ENCODE results near the gene TCF12.

TCF12 gene

DNA sequence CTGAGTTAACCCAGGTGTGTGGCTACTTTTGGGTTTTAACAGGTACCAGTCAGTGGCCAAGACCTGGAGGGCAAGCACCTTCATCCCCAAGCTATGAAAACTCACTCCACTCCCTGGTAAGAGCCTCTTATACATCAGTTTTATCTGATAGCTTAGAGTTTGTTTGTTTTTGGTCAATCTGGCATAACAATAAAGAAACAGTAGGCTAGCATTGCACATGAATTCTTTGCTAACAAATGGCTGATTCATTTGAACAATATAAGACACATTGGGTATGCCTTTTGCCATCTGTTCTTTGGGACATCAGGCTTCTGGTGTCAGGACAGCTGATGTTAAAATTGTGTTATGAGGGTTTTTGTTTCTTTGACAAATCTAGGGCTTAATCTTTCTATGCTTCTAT is 332.9 kb downstream of the TCF12 start:
- no peak for DNase-seq (ENCODE audit: low read depth, low spot score)

- no peak for DNase-seq (ENCODE audit: low read depth, low spot score)
These were observed 333.5 kb downstream of the TCF12 start for GRCh38 chr15:57251941-57252340.

GRCh38 chr15:57253082-57253481 is 334.6 kb downstream of the TCF12 start:
- DNase-seq (ENCODE audit: low read depth, low spot score), result no peak

- no peak for DNase-seq (ENCODE audit: low read depth, low spot score)
These were observed 335.1 kb downstream of the TCF12 start for GRCh38 chr15:57253500-57253899.

DNA sequence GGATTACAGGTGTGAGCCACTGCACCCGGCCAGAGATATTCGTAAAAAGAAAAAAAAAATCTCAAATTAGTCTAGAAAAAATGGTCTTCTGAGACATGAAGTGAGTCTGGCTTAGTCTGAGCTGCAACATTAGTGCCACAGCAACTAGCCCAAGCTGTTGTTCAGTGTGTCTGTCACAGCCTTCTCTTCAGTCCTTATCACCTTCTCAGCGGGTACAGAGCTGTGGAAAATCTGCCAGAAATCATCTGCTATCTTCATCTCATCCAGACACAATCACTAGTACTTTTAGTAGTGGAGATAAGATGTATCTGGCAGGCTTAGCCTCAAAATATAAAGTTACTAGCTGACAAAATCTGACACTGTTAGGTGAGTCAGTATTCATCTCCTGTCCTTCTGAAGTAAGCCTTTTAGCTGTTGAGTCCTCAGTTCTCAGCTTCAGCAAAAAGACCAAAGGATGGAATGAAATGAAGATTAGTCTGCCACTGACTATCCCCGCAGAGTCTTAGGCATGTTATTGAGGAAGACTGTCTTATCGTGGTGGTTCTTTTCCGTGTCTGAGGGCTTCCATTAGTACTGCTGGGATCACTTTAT is 337.4 kb downstream of the TCF12 start:
- DNase-seq (ENCODE audit: low read depth, low spot score), result no peak

GRCh38 chr15:57256939-57257338 is 338.5 kb downstream of the TCF12 start:
- DNase-seq (ENCODE audit: low read depth, low spot score), result no peak

DNA sequence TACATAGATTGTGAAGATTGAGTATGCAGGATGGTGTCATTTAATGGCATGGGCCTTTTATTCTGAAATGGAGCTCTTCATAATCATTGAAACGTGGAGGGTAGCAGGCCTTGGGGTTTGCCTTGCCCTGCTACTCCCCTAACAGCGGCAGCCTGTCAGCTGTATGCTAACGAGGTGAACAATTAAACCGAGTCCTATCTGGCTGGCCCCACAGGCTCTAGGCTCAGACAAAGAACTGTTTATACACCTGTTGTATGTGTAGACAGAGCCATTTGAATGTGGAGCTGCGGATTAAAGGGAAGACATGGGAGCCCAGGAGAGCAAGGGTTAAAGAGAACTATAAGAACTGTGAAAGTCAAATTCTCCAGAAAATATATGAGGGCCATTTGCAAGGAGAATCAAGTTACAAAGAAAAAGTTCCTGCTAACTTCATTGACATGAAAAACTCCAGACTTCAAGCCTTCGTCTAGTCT is 341.2 kb downstream of the TCF12 start:
- peak; percentile 50 for DNase-seq (ENCODE audit: low read depth, low spot score)

DNA sequence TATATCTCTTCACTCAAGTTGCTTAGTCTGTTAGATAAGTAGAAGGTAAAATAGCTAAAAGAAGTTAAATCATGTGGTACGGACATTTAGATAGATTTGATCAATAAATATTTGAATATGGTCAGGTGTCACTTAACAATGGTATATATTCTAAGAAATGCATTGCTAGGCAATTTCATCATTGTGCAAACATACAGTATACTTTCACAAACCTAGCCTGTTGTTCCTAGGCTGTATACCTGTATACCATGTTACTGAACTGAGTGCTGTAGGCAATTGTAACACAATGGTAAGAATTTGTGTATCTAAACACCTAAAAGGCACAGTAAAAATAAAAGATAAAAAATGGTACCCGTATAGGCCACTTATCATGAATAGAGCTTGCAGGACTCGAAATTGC is 345.1 kb downstream of the TCF12 start:
- DNase-seq (ENCODE audit: low read depth, low spot score), result no peak

DNA sequence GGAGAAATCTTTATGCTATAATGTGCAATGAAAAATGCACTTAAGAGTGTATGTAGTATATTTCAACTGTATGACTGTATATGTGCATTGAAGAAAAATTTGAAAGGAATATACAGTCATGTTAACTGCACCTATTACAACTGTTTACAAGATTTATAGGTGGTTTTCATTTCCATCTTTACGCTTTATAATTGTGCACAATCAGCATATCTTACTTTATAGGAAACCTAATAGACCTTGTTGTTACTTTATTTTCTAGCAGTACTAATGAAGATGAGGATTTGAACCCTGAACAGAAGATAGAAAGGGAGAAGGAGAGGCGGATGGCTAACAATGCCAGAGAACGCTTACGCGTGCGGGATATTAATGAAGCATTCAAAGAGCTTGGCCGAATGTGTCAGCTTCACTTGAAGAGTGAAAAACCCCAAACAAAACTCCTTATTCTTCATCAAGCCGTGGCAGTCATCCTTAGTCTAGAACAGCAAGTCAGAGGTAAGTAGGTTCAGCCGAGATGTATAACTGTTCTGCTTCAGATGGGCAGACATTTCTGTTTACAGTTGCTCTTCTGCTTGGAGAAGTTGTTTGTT is 354.4 kb downstream of the TCF12 start:
- DNase-seq (ENCODE audit: low read depth, low spot score), result no peak

- no peak for DNase-seq (ENCODE audit: low read depth, low spot score)
These were observed 355.0 kb downstream of the TCF12 start for GRCh38 chr15:57273402-57273801.

DNA sequence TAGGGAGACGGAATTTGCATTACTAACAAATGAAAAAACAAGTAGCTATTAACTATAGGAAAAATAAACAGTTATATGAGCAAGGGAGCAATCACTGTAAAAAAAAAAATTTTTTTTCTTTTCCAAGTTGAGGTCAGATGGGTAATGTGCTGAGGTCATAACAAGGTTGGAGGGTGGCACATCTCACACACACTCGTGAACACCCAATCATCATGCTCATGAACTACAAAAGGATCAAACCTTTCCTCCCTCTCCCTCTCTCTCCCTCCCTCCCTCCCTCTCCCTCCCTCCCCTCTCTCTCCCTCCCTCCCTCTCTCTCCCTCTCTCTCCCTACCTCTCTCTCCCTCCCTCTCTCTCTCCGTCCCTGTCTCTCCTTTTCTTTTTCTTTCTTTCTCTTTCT is 360.0 kb downstream of the TCF12 start:
- DNase-seq (ENCODE audit: low read depth, low spot score), result no peak

GRCh38 chr15:57280464-57280863 is 362.0 kb downstream of the TCF12 start:
- DNase-seq (ENCODE audit: low read depth, low spot score), result no peak

GRCh38 chr15:57281321-57281720 is 362.9 kb downstream of the TCF12 start:
- DNase-seq (ENCODE audit: low read depth, low spot score), result no peak

GRCh38 chr15:57282686-57283085 is 364.2 kb downstream of the TCF12 start:
- no peak for DNase-seq (ENCODE audit: low read depth, low spot score)

DNA sequence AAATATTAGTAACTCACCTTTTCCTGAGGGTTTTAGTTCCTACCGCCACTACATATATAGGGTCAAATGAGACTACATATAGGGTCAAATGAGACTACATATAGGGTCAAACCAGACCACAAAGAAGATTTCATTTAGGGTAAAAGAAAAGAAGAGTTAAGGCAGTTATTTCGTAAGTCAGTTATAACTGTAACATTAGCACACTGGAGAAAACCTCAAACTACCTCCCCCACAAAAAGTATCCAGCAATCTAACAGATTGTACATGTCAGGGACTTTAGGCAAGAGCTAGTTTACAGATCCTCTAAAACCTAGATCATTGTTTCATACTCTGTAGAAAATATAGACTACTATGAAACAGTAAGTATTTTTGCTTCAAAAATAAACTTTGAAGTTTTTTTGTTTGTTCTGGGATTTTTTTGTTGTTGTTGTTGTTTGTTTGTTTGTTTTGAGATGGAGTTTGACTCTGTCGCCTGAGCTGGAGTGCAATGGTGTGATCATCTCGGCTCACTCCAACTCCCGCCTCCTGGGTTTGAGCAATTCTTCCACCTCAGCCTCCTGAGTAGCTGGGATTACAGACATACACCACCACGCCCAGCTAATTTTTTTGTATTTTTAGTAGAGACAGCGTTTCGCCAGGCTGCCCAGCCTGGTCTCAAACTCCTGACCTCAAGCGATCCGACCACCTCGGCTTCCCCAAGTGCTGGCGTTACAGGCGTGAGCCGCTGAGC is 365.5 kb downstream of the TCF12 start:
- DNase-seq (ENCODE audit: low read depth, low spot score), result no peak

DNA sequence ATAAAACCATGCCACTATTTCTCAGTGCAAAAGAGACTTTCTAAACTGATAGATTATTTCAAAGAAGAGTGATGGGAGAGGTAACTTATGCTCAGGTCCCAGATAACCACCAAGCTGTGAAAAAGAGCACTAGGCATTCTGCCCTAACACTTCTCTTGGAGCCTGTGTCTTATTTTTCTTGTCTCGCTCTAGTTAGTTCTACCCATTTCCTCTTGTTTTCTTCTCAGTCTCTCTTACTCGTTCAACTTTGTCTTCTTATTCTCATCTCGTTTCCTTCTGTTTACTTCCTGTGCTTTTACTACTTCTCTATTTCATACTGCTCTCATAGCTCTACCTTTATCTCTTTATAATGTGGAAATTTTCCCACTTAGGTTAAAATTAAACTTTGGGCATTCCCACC is 366.1 kb downstream of the TCF12 start:
- no peak for DNase-seq (ENCODE audit: low read depth, low spot score)

GRCh38 chr15:57285386-57285785 is 366.9 kb downstream of the TCF12 start:
- DNase-seq (ENCODE audit: low read depth, low spot score), result no peak

- no peak for DNase-seq (ENCODE audit: low read depth, low spot score)
These were observed 368.1 kb downstream of the TCF12 start for GRCh38 chr15:57286446-57287122.

DNA sequence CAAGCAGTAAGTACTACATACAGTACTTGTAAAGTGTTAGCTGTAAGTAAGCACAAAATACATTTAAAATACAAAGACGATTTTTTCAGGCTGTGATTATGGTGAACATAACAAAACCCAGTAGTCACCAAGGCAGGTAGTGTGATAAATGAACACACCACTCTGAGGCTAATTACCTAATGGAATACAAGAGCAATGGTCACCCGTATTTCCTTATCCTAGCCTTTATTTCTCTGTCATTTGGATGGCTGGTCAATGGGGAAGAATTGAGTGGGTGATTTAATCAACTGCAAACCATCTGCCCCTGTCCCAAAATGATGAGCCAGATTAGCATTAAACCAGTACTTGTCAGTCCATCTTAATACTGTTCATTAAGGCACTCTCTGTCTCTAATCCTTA is 368.7 kb downstream of the TCF12 start:
- DNase-seq (ENCODE audit: low read depth, low spot score), result no peak

DNA sequence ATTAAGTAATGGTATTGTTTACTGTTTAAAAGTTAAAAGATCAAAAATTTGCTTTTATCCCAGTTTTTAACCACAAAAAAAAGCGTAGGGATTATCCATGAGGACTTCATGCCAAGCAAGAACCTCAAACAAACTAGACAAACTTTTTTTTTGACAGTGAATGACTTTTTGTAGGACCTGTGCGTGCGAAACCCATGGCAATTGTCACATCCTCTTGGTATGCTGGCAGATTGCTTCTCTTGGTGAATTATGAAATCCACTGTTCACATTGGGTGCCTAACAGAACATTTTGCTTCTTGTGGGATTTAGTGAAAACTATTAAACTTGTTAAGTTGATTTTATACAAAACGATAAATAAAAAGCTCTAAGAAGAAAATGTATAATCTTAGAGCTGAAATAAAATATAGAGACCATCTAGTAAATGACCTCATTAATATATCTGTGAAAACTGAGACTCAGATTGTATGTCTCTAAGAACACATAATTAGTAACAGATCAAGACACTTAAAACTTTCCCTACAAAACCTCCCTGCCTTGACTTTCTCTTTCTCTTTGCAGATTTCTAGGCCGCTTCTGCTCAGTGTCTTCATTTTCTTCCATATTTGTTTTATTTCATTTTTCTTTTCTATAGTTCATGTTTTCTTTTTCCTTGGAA is 370.6 kb downstream of the TCF12 start:
- DNase-seq (ENCODE audit: low read depth, low spot score), result no peak

- no peak for DNase-seq (ENCODE audit: low read depth, low spot score)
These were observed 371.7 kb downstream of the TCF12 start for GRCh38 chr15:57290187-57290586.

DNA sequence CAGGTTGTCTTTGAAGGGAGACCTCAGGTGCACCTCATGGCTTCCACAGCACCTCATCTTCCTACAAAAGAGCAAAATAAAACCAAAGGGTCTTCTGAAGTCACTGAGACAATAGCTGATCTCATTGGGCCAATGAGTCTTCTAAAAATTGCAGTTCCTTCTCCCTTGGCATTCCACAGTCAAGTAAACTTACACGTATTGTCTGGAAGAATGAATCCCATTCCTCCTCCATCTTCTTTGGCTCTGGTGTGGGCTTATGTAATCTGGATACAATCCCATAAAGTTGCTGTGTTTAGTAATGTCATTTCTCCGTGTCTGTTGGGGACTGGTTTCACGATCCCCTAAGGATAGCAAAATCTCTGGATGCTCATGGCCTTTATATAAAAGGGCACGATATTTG is 372.4 kb downstream of the TCF12 start:
- no peak for DNase-seq (ENCODE audit: low read depth, low spot score)
